ENCODE measurements around the gene TNFAIP2. TPM values are rescaled to one million over a fixed set of nuclear protein-coding genes. Genes with fewer than 3 reads are reported as not detected.

Gene TNFAIP2
- total RNA-seq, 1 donor from 2014 or later = 108 TPM

- no peak for DNase-seq (ENCODE audit: low spot score in 2 of 2, unreplicated experiment in 2 of 2)
- TF ChIP-seq CTCF (IDR thresholded peaks at IDR 0.05; ENCODE audit: unreplicated experiment) = no peak
- no peaks in the 10 kb centered on the region for H3K4me1 Mint-ChIP-seq
- H3K9me3 Mint-ChIP-seq = no peaks in the 10 kb centered on the region
- H3K27me3 Mint-ChIP-seq (ENCODE audit: low read depth) = peaks cover 23% of the 10 kb centered on the region
- no peak overlapping the region for H3K4me3 Mint-ChIP-seq
- H3K27ac Mint-ChIP-seq = no peak overlapping the region
- H3K36me3 Mint-ChIP-seq = no peaks in the 10 kb centered on the region
Observed at GRCh38 chr14:103081951-103082350, 41.3 kb upstream of the TNFAIP2 start.

GRCh38 chr14:103084021-103084919 lies 39.0 kb upstream of the TNFAIP2 start, which contains the start of gene LBHD2:
TSS of gene LBHD2 (plus strand) at chr14:103084210. CDS start at chr14:103086013, 1,803 bp downstream.
- H3K36me3 Mint-ChIP-seq = no peaks in the 10 kb centered on the region
- H3K27me3 Mint-ChIP-seq (ENCODE audit: low read depth) = peaks cover 27% of the 10 kb centered on the region
- H3K4me1 Mint-ChIP-seq = no peaks in the 10 kb centered on the region
- H3K4me3 Mint-ChIP-seq = peak within 1 kb of the TSS; percentile 4
- peak in 1 of 2 experiments; percentile 20 for DNase-seq (ENCODE audit: low spot score in 2 of 2, unreplicated experiment in 2 of 2)
- no peak within 1 kb of the TSS for H3K27ac Mint-ChIP-seq
- H3K9me3 Mint-ChIP-seq = no peaks in the 10 kb centered on the region
- TF ChIP-seq CTCF (IDR thresholded peaks at IDR 0.05; ENCODE audit: unreplicated experiment) = no peak

DNA sequence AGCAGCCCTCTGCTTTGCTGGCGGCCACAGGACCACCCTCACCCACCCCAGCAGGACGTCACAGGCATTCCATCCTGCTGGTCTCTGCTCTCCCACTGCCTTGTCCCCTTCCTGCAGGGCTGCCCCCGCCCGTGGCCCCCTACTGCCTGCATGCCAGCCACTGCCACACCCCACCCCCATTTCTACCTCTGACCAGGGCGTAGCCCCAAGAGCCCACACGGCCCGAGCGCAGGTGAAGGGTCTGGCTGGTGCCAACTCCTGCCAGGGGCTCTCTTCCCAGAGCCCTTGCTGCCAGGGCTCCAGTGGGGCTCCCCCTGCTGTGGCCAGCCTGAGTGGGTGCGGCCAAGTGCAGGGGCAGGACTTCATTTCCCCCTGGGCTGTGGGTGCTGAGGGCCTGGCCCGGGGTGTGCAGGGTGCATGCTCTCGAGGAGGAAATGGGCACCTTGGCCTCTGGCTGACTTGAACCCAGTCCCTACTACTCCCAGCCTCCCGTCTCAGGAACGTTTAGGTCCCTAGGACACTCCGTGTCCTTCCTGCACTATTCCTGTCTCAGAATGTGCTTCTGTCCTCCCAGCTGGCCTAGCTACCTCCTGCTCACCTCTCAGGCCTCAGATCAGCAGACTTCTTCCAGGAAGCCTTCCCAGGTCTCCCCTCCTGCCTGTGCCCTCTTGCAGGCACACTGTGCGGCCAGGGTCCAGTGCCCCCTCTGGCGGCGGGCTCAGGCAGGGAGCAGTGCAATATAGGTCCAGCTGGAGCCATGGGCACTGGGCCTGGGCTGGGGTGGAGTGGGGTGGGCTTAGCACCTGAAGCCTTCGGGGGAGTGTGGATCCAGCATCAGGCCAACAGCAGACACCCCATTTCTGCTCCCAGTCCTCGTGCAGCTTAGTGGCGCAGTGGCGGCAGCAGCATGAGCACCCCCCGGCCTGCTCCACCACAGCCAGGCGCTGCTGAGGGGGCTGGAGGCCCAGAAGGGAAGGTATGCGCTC lies 37.9 kb upstream of the TNFAIP2 start:
- H3K36me3 Mint-ChIP-seq = no peaks in the 10 kb centered on the region
- H3K27me3 Mint-ChIP-seq (ENCODE audit: low read depth) = peaks cover 27% of the 10 kb centered on the region
- H3K4me1 Mint-ChIP-seq = no peaks in the 10 kb centered on the region
- no peak overlapping the region for H3K27ac Mint-ChIP-seq
- TF ChIP-seq CTCF (IDR thresholded peaks at IDR 0.05; ENCODE audit: unreplicated experiment) = no peak
- no peak overlapping the region for H3K4me3 Mint-ChIP-seq
- H3K9me3 Mint-ChIP-seq = no peaks in the 10 kb centered on the region
- no peak for DNase-seq (ENCODE audit: low spot score in 2 of 2, unreplicated experiment in 2 of 2)

GRCh38 chr14:103086771-103087342 lies 36.4 kb upstream of the TNFAIP2 start:
- H3K27ac Mint-ChIP-seq = no peak overlapping the region
- H3K4me1 Mint-ChIP-seq = no peaks in the 10 kb centered on the region
- no peak overlapping the region for H3K4me3 Mint-ChIP-seq
- DNase-seq (ENCODE audit: low spot score in 2 of 2, unreplicated experiment in 2 of 2) = no peak
- H3K9me3 Mint-ChIP-seq = no peaks in the 10 kb centered on the region
- no peaks in the 10 kb centered on the region for H3K36me3 Mint-ChIP-seq
- peaks cover 30% of the 10 kb centered on the region for H3K27me3 Mint-ChIP-seq (ENCODE audit: low read depth)
- no peak for TF ChIP-seq CTCF (IDR thresholded peaks at IDR 0.05; ENCODE audit: unreplicated experiment)

DNA sequence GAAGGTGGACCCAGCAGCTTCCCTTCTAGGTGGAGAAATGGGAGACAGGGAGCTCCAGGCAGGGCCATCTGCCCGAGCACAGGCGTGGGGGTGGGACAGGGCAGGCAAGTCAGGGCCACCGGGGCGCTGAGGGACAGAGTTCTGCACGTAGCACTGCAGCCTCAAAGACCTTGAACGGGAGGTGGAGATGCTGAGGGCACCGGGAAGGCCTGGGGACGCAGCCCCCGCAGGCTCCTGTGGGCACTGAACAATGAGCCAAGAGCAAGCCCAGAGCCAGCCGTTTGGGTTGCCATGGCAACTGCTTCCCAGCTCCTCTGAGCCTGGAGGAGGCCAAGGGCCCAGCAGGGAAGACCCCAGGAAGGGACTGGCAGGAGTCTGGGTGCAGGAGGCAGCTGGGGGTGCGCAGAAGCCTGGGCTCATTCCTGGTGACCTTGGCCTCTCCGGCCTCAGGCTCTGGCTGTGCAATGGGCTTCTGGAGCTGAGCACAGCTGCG lies 35.9 kb upstream of the TNFAIP2 start:
- H3K9me3 Mint-ChIP-seq = no peaks in the 10 kb centered on the region
- H3K27ac Mint-ChIP-seq = no peak overlapping the region
- no peak overlapping the region for H3K4me3 Mint-ChIP-seq
- no peak for DNase-seq (ENCODE audit: low spot score in 2 of 2, unreplicated experiment in 2 of 2)
- peaks cover 30% of the 10 kb centered on the region for H3K27me3 Mint-ChIP-seq (ENCODE audit: low read depth)
- no peaks in the 10 kb centered on the region for H3K36me3 Mint-ChIP-seq
- H3K4me1 Mint-ChIP-seq = no peaks in the 10 kb centered on the region
- TF ChIP-seq CTCF (IDR thresholded peaks at IDR 0.05; ENCODE audit: unreplicated experiment) = no peak
